ENCODE data around the gene SH3PXD2A. TPM values are rescaled to one million over a fixed set of nuclear protein-coding genes. Genes with fewer than 3 reads are reported as not detected.

The SH3PXD2A gene
- total and polyA plus RNA-seq, 7 donors, result 19.0 to 58.2 (median 24.5) TPM

- no peak for DNase-seq
- intact Hi-C loops (cut with DNase I), result no loop called here
- 76 to 82% methylated on average over 7 of the region's 7 CpGs for WGBS, 2 donors
Observed at GRCh38 chr10:103580430-103580829, 274.9 kb downstream of the SH3PXD2A start.

GRCh38 chr10:103580011-103580410 lies 275.4 kb downstream of the SH3PXD2A start:
- Histone ChIP-seq H3K27ac (no peak overlapping the region), H3K4me3 (no peak overlapping the region), H3K36me3 (no peaks in the 10 kb centered on the region), H3K27me3 (peaks cover 11 to 51% (median 20%) of the 10 kb centered on the region in 3 donors), H3K4me1 (peaks cover 0 to 16% (median 10%) of the 10 kb centered on the region in 4 donors), H3K9me3 (no peaks in the 10 kb centered on the region)
- WGBS, 2 donors, result 89 to 92% methylated on average over 7 of the region's 7 CpGs
- TF ChIP-seq POLR2AphosphoS5 (IDR thresholded peaks at IDR 0.05) (no peak), EP300 (IDR thresholded peaks at IDR 0.05) (no peak), POLR2A (IDR thresholded peaks at IDR 0.05) (no peak), CTCF (IDR thresholded peaks at IDR 0.05) (no peak)
- intact Hi-C loops (cut with DNase I), result no loop called here
- no peak for DNase-seq

More at GRCh38 chr10:103580430-103580829, 274.9 kb downstream of the SH3PXD2A start:
- Histone ChIP-seq H3K9me3 (no peaks in the 10 kb centered on the region), H3K36me3 (no peaks in the 10 kb centered on the region), H3K27ac (no peak overlapping the region), H3K27me3 (peaks cover 12 to 56% (median 20%) of the 10 kb centered on the region in 3 donors), H3K4me1 (peaks cover 0 to 14% (median 9%) of the 10 kb centered on the region in 4 donors), H3K4me3 (no peak overlapping the region)
- no peak for TF ChIP-seq POLR2A (IDR thresholded peaks at IDR 0.05)

GRCh38 chr10:103578782-103579382 lies 276.5 kb downstream of the SH3PXD2A start:
- no peak for DNase-seq
- no peaks in the 10 kb centered on the region for H3K9me3 ChIP-seq
- TF ChIP-seq POLR2A (IDR thresholded peaks at IDR 0.05), result no peak
- no peak for TF ChIP-seq EP300 (IDR thresholded peaks at IDR 0.05)
- no peak for TF ChIP-seq CTCF (IDR thresholded peaks at IDR 0.05)
- TF ChIP-seq POLR2AphosphoS5 (IDR thresholded peaks at IDR 0.05), result no peak
- H3K27ac ChIP-seq, result no peak overlapping the region
- H3K4me1 ChIP-seq, result peaks cover 0 to 9% (median 7%) of the 10 kb centered on the region in 4 donors
- WGBS, 2 donors, result 17 to 58% methylated on average over 15 of the region's 15 CpGs
- intact Hi-C loops (cut with DNase I), result no loop called here
- H3K27me3 ChIP-seq, result peaks cover 7 to 49% (median 13%) of the 10 kb centered on the region in 3 donors
- no peak overlapping the region for H3K4me3 ChIP-seq
- H3K36me3 ChIP-seq, result no peaks in the 10 kb centered on the region

- no peak for DNase-seq
- Histone ChIP-seq H3K27ac (no peak overlapping the region), H3K4me3 (no peak overlapping the region), H3K27me3 (peaks cover 5 to 42% (median 7%) of the 10 kb centered on the region in 3 donors), H3K36me3 (no peaks in the 10 kb centered on the region), H3K9me3 (no peaks in the 10 kb centered on the region), H3K4me1 (peaks cover 0 to 9% (median 7%) of the 10 kb centered on the region in 4 donors)
- 8 to 29% methylated on average over 2 of the region's 2 CpGs for WGBS, 2 donors
- TF ChIP-seq EP300 (IDR thresholded peaks at IDR 0.05) (no peak), CTCF (IDR thresholded peaks at IDR 0.05) (no peak), POLR2A (IDR thresholded peaks at IDR 0.05) (no peak), POLR2AphosphoS5 (IDR thresholded peaks at IDR 0.05) (no peak)
- intact Hi-C loops (cut with DNase I), result no loop called here
Observed at GRCh38 chr10:103576862-103577261, 278.5 kb downstream of the SH3PXD2A start.

GRCh38 chr10:103576076-103576471 lies 279.3 kb downstream of the SH3PXD2A start:
- Histone ChIP-seq H3K9me3 (no peaks in the 10 kb centered on the region), H3K4me3 (no peak overlapping the region), H3K27me3 (peaks cover 0 to 37% (median 7%) of the 10 kb centered on the region in 3 donors), H3K27ac (no peak overlapping the region), H3K4me1 (peaks cover 0 to 9% (median 7%) of the 10 kb centered on the region in 4 donors), H3K36me3 (no peaks in the 10 kb centered on the region)
- TF ChIP-seq EP300 (IDR thresholded peaks at IDR 0.05) (no peak), POLR2AphosphoS5 (IDR thresholded peaks at IDR 0.05) (no peak), POLR2A (IDR thresholded peaks at IDR 0.05) (no peak), CTCF (IDR thresholded peaks at IDR 0.05) (no peak)
- 92 to 98% methylated on average over 1 of the region's 1 CpG for WGBS, 2 donors
- DNase-seq, result no peak
- intact Hi-C loops (cut with DNase I), result no loop called here

Measured in sigmoid colon (tissue), 7 donors.